Dermis blood vessel endothelial cell (primary cell): Measurements from ENCODE around the gene RND2. TPM values are rescaled to one million over a fixed set of nuclear protein-coding genes. Genes with fewer than 3 reads are reported as not detected.

Experiments used
- DNase-seq: peaks from one replicate; pipeline ENCODE4 v3.0.0; 2010
- total RNA-seq: library from RNA; depleted of rRNA; stranded (reverse); fragments of >200 nt; gene quantifications from 2 replicates; pipeline ENCODE4 v1.2.3, GENCODE V29; 2014

Gene RND2
- total RNA-seq, 1 donor from 2014 or later = 0.17 TPM

DNA sequence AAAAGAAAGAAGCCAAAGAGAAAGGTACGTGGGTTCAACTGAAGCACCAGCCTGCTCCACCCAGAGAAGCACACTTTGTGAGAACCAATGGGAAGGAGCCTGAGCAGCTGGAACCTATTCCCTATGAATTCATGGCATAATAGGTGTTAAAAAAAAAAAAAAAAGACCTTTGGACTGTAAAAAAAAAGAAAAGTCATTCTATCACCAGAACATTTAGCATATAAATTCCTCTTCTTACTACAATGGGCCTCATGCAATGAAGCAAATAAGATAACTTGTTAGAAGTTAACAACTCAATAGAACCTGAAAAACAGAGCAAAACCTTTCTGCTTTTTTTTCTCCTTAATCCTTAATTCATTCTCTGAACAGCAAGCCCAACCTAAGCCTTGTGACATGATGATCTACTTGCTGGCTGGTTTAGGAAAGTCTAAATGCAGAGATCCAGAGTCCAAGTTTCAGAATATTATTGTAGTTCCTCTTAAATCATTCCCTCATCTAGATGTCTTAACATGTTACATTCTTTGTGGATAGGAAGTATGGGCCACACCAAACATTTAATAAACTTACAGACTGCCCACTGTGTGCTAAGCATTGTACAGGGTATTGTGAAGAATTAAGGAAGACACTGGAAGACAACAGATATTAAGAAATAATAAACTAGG is 54.7 kb downstream of the RND2 start:
- no peak for DNase-seq

Other genes starting within 250 kb of the RND2 start
- gene WNK4, start 244.6 kb upstream of the RND2 start, total RNA-seq = 3.4 TPM in 2 replicates
- gene COA3, start 226.5 kb upstream of the RND2 start, total RNA-seq = 52.5 and 75.7 TPM in 2 replicates
- gene CNTD1, start 226.4 kb upstream of the RND2 start, total RNA-seq = 0.34 TPM in 1 of 2 replicates, not detected in the other
- 133 and 168 TPM in 2 replicates for gene BECN1, start 200.9 kb upstream of the RND2 start, total RNA-seq
- gene PSME3, start 191.8 kb upstream of the RND2 start, total RNA-seq = 77.6 and 128 TPM in 2 replicates
- gene AOC2, start 180.7 kb upstream of the RND2 start, total RNA-seq = 0.42 and 0.85 TPM in 2 replicates
- 0.17 and 0.51 TPM in 2 replicates for gene AOC3, start 174.0 kb upstream of the RND2 start, total RNA-seq
- gene G6PC1, start 124.4 kb upstream of the RND2 start, total RNA-seq = not detected in 2 replicates
- 16.5 and 20.3 TPM in 2 replicates for gene AARSD1, start 60.8 kb upstream of the RND2 start, total RNA-seq
- 0.14 TPM in 1 of 2 replicates, not detected in the other for gene PTGES3L, start 45.2 kb upstream of the RND2 start, total RNA-seq
- gene RUNDC1, start 44.7 kb upstream of the RND2 start, total RNA-seq = 10.1 and 14.1 TPM in 2 replicates
- gene RPL27, start 26.8 kb upstream of the RND2 start, total RNA-seq = 842 and 1,058 TPM in 2 replicates
- gene IFI35, start 18.4 kb upstream of the RND2 start, total RNA-seq = 15.9 and 19.4 TPM in 2 replicates
- gene VAT1, start 2.8 kb upstream of the RND2 start, total RNA-seq = 195 and 261 TPM in 2 replicates
- gene BRCA1, start 100.1 kb downstream of the RND2 start, total RNA-seq = 10.7 and 29.5 TPM in 2 replicates
- gene NBR1, start 146.0 kb downstream of the RND2 start, total RNA-seq = 123 and 137 TPM in 2 replicates
- gene TMEM106A, start 186.6 kb downstream of the RND2 start, total RNA-seq = 2.4 and 2.5 TPM in 2 replicates
- gene CCDC200, start 203.4 kb downstream of the RND2 start, total RNA-seq = 0.14 TPM in 1 of 2 replicates, not detected in the other
- not detected in 2 replicates for gene RNU2-1, start 208.7 kb downstream of the RND2 start, total RNA-seq